Kidney tubule cell (primary cell): Measurements from ENCODE around the gene CCR6.
"Not testable (repeated sequence)": the region's sequence is repeated elsewhere in the genome, so short reads cannot be mapped to it uniquely, and the experiment has no call there.

Experiments used
- DNase-seq: peaks from one replicate; pipeline ENCODE4 v3.0.0-alpha.2; 2018; ENCODE audit warnings: low spot score

Gene CCR6

DNA sequence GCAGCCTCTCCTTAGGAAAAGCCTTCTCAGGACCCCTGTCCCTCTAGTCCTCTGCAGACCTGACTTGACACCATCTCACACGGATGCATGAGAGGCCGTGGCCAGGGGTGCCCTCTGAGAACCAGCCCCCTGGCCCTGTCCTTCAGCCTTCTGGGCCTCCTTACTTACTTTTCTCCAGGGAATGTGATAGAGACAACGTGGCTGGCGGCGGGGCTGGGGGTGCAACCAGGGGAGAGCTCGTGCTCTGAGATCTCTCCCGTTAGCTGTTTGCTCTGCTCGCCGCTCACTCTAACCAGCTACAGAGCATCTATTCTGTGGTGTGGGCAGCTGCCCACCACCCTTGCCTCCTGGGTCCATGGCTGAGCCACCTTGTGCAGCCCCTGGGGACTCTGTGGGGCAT is 20.1 kb downstream of the CCR6 start:
- DNase-seq = no peak

DNA sequence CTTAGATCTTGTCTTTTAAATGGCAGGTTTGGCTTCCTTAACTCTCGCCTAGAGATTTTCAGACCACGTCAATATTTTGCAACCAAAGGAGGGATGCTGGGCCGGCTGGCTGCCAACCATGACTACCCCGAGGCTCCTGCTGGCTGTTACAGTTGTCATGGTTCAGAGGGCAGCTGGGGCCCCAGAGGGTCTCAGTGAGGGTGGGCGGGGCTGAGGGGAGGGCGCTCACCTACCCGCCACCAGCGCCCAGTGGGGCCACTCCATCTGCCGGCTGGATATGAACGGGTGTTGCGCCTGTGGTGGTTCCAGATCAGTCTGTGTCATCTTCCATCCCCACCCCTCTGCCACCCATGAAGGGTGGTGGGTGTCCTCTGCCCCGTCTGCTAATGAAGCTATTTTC is 22.6 kb downstream of the CCR6 start:
- DNase-seq = no peak

DNA sequence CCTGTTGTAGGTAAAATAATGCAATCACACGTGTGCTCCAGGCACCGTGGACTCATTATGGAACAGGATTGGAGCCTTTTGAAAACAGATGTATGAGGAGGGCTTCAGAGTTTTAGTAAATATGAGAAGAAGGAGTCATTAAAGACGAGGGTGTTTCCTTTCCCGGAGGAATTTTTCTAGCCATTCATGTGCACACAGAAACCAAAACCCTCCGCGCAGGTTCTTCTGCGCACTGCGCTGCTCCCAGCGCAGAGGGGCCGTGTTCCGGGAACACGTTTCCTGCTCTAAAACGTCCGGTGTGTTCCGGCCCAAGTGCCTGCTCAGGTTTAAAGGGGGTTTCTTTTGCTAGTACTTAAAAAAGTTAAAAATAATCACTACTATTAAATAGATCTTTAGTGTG is 23.2 kb downstream of the CCR6 start:
- no peak for DNase-seq

DNA sequence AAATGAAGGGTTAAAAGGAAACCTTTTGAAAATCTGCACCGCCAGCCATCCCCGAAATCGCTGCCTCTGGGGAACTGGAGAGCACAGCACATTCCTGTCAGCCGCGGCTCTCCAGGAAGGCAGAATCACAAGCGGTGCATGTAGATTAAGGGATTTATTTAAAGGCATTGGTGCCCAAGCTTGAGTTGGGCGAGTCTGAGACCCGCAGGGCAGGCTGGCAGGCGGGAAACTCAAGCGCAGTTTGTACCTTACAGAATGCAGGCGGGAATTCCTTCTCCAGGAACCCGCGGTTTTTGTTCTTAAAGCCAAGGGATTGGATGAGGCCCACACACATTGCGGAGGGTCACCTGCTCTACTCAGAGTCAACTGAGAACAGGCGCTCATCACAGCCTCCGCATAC is 24.1 kb downstream of the CCR6 start:
- DNase-seq = no peak

DNA sequence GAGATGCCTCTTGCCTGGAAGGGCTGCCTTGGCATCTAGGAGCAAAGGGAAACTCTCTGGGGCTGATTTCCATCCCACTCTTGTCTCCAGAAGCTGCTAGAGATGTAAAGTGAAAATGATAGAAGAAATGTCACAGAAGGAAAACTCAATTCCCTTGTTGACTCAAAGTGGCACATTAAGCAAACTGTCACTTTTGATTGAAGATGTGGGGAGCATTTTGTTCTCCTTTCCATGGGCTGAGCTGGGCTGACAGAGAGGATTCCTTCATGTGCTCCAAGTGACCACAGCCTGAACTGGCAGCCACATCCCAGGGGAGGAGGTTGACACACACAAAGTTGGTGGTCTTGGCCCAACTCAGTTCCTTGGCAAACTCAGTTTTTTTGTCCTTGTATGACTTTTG is 25.1 kb downstream of the CCR6 start:
- no peak for DNase-seq

DNA sequence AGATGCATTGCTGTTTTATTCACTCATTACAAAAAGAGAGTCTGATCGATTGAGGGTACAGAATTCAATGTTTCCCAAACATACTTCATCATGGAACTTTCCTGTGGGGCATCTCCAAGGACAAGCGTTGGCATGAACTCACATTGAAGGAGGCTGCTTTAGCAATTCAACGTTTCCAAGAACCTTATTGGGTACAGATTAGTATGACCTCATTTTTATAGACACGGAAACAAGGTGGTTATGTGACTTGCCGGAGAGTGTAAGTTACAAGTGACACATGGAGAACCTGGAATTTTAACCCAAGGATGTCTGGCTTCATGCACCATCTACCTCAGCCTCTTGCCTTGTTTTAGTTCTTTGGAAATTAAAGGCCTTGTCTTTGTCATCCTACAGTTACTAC is 26.1 kb downstream of the CCR6 start:
- no peak for DNase-seq

DNA sequence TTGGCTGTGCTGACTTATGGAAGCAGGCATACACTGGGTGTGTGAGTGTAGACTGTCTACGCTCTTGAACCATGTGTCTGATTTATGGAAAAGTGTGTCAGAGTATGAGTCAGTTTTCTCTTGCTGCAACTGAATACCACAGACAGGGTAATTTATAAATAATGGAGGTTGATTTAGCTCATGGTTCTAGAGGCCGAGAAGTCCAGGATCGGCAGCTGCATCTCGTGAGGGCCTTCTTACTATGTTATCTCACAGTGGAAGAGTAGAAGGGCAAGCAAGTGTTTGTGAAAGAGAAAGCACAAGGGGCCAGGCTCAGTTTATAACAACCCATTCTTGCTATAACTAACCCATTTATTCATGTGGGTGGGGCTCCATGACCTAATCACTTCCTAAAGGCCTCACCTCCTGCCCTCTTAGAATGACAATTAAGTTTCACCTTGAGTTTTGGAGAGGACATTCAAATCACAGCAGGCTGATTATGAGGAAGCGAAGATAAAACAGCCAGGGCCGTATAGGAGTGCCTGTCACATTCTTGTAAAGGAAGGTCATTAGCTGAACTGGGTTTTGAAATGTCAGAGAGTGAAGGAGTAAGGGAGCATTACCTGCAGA is 28.1 kb downstream of the CCR6 start:
- no peak for DNase-seq

DNA sequence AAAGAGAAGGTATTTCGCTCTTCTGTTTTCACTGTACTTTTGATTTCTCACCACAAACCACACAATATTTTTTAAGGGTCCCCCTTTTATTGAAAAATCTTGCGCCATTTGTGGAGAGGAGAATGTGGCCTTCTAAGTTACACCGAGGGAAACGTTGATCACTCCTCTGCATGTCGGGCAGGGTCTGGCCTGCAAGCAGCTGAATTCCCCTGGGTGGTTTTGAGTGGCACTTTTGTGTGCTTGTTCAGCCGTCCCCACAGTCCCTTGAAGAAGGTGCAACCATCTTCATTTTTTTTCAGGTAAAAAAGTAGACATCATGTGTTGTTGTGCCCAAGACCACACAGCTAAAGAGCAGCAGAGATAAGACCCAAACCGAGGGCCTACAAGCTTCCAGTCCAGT is 28.8 kb downstream of the CCR6 start:
- DNase-seq = no peak

DNA sequence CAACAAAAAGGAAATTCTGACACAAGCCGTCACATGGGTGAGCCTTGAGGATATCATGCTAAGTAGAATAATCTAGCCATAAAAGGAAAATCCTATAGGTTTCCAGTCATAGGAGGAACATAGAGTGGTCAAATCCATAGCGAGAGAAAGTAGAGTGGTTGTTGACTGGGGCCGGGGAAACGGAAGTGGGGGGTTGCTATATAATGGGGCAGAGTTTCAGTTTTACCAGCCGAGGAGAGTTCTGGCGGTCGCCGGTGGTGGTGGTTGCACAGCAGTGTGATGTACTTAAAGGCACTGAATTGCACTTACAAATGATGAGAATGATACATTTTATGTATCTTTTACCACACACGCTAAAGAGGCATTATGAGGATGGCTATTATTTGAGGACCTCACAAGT is 30.0 kb downstream of the CCR6 start:
- DNase-seq = no peak

DNA sequence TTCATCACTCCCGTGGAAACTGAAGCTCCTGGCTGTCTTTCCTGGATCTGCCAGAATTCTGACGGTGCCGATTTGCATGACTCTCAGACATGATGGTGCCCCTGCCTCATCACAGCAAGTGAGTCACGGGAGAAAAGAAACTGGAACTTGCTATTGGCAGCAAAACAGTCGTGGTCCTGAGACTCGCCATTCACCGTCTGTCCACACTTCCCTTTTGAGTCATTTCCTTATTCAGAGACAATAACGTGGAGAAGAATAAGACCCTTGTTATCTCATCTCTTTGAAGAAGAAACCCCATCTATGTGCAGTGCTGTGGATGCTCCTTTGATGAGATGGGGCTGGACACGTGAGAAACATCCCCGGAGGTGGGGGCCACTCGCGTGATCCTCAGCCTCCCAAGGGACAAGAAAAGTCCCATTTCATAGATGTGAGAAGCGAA is 30.6 kb downstream of the CCR6 start:
- DNase-seq = peak; percentile 75

DNA sequence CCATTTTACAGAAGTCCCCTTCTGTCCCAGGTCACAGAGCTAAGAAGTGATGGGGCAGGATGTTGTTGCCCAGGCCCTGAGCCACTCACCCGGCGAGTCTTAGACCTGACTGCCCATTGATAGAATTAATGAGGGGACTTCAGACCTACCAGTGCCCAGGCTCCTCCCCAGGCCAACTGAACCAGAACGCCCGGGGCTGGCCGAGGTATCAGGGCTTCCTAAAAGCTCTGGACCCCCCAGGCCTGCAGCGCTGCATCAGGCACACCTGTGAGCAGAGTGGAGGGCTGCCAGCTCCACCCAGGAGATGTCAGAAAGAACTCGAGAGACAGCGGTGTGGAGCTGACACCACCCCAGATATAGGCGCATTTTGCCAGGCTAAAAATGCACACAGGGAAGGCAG is 31.4 kb downstream of the CCR6 start:
- DNase-seq = no peak

DNA sequence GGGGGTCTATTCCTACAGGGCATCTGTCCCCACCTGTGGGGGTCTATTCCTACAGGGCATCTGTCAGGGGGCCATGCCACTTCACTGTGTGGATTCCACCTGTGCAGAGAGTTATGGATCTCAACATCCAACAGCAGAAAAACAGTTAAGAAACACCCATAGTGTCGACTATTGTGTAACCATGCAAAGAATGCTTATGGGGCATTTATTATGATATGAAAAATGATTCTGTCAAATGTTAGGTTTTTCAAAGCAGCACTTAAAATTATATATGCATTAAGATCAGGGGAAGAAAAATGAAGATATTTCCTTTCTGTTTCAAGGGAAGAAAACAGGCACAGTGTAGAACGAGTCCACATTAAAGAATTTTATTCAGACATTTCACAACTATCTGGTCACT is 32.0 kb downstream of the CCR6 start:
- no peak for DNase-seq

DNA sequence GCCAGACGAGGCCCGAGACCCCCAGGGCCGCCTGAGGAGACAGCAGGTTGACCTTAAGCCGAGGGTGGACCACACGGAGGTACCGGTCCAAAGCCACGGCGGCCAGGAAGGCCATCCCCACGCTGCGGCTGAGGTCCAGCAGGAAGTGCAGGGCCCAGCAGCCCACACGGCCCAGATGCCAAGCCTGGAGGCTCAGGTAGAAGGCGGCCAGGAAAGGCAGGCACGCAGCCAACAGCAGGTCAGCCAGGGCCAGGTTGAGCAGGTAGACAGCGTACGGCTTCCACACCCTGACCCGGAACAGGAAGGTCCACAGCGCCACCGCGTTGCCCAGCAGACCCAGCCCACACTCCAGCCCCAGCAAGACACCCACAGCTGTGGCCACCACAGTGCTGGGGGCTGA is 34.5 kb downstream of the CCR6 start:
- DNase-seq = no peak

DNA sequence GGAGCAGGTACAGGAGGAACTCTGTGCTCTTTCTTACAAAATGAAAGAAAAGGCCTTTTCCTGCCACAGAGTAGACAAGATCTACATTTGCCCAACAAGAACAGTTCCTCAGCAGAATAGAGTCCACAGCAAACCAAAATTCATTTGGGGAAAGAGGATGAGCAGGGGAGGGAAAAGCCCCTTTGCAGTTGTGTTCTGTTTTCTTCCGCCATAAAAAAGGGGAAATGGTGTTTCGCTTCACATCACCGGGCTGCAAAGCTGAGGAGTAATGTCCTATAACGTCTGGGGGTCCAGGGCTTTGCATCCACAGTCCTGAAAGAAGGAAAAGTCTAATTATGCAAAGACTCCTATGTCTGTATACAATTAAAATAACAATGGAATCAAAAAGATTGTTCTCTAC is 35.0 kb downstream of the CCR6 start, which contains the start of gene GPR31:
TSS of gene GPR31 (minus strand) at position 118 of the 400 bp plus-strand sequence. CDS start 149 bp downstream, outside the sequence.
- no peak for DNase-seq

DNA sequence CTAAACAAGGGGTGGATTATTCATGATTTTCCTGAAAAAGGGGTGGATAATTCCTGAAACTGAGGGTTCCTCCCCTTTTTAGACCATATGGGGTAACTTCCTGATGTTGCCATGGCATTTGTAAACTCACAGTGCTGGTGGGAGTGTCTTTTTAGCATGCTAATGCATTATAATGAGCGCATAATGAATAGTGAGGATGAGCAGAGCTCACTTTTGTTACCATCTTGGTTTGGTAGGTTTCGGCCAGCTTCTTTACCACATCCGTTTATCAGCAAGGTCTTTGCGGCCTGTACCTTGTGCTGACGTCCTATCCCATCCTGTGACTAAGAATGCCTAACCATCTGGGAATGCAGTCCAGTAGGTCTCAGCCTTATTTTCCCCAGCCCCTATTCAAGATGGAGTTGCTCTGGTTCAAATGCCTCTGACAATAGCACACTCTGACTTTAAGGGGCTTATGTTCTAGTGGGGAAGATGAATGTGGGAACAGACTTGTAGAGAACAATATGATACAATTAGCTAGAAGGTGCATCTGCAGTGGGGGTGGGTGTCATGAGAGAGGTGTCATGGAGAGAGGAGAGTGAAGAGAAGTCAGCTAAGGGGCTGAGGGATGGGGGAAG is 39.1 kb downstream of the CCR6 start:
- no peak for DNase-seq

DNA sequence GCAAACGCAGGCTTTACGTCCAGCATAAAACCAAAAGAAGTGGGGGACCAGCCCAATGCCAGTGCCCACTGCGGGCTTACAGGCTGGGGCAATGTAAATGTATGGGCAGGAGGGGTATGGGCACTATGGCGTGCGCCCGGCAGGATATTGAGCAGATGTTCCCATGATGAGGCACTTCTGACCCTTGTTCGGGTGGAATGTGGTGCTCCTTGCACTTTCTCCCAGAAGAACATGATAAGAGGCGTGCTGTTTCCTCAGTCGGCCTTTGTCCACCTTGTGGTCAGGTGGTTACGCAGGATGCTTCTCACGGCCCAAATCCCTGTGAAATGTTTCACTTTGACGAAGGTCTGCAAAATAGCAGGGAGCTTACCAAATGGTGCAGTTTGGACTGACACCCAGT is 39.7 kb downstream of the CCR6 start:
- no peak for DNase-seq

DNA sequence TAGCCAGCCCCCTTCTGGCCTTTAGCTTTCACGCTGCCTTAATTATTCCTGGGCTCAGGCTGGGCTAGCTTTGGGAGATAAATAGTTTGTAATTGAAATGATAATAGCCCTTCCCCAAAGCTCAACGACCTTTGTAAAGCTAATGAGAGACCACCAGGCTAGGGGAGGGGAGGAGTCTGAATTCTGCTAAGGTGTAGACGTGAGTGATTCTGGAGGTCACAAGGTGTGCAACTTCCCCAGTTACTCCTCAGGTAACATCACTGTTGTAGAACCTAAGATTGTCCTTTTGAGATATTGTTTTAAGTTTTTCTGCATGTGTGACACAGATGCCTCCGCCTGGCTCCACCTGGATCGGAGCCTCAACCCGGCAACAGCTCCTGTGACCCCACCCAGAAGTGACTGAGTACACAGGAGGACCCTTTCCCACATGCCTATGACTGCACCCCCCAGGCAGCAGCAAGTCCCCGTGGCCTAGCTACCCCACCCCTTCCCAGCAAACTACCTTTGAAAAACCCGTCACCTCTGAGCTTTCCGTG is 40.6 kb downstream of the CCR6 start:
- DNase-seq = no peak

DNA sequence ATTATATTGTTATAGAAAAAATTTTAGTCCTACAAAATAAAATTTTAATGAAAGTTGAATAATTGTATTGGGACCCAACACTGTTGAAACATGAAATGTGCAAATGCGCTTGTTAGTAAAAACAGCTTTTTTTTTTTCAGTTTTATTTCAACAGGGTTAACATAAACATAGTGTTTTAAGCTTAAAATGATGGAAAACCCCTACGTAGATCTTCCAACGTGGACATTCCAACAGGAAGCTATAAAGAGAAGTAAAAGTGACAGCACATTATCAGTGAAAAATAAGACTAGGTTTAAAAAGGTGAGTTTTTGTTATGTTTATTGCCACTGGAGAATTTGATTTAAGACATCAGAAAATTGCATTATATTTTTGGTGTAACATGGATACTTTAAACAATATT is 41.4 kb downstream of the CCR6 start:
- no peak for DNase-seq

DNA sequence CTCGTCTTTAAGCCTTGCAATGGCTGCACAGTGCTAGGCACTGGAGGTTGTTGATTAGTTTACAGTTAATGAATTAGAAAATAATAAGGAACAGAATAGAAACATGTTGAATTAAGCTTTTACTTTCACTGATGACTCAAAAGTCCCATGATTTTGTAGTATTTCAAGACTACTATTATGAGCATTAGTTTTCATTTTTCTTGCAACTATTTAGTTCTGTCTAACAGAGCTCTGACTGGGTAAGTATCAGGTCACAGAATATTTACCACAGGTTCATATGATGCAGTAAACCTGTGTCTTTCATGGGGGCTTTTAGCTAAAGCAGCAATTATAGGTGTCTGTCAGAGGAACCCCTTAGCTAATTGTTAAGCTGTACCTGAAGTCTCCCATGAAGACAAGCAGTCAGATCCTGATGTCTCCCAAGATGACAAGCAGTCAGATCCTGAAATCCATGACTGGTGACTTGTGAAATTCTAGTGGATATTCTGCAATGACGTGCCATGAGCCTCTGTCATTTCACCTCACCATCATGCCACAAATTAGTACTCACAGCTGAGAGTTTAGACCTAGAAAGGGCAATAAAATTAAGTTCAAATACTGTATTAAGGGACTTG is 43.1 kb downstream of the CCR6 start:
- no peak for DNase-seq

DNA sequence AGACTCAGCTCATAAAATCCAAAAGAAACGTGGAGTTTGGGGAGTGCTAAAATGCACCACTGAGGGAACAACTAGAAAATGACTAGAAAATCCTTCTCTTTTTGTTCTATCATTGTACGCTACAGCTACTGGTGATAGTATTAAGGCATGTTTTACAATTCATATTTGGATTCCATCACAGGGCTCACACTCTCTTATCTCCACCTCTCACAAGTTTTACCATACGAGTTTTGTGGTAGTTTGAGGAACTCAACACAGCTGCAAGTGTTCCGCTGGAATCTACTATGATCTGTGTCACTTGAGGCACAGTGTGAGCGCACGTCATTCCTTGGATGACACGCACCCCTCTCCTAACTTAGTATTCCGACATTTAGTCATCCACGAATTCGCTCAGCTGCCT is 44.8 kb downstream of the CCR6 start:
- not testable (repeated sequence) for DNase-seq

DNA sequence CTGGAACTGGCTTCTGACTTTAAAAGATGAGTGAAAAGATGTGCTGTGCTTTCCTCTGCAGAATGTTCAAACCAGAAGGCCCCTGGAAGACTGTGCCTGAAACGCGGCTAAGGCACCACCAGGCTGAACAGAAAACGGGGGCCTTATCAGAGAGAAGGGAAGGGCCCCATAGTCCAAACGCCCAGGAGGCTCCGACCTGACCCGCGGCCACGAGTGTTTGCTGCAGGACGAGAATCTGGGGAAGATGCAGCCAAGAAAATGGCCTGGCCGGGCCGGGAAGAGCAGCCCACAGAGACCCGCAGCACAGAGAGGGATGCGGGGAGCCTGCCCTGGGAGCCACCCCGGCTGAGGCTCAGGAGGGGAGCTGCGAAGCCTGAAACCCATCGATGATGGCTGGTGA is 45.4 kb downstream of the CCR6 start:
- not testable (repeated sequence) for DNase-seq

DNA sequence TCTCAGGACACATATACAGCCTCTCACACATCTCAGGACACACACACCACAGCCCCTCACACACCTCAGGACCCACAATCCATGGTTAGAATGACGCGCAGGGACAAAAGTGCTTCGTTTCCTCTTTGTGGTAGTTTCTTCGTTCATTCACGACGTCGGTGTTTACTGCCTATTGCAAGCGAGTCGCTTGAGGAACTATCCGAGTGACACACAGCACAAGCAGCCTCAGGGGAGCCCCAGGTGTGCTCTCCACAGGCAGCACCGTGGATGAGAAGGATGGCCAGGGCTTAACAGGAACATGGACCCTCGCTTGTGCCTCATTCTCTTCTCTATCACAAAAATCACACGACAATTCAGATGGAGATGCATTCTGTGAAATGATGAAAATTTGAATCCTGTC is 47.0 kb downstream of the CCR6 start:
- DNase-seq = not testable (repeated sequence)

DNA sequence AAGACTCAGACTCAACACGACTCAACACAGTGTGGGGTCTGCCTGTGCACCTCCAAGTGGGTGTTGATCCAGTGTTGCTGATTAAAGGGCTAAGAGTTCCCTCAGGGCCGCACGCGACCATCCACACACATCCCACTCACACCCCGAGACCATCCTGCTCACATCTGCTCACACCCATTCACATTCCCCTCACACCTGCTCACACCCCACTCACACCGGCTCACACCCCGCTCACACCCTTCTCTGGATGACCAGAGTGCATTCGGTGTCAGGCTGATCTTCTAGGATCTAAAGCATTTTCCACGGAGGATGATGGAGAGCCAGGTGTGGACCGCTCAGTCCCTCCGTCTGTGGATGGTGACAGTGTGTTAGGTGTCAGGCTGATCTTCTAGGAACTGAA is 48.4 kb downstream of the CCR6 start:
- not testable (repeated sequence) for DNase-seq
